COLO829 (cell line): ENCODE measurements around the gene CERKL.

Experiments used
- DNase-seq: peaks from one replicate; pipeline ENCODE4 v3.0.0; 2012; ENCODE audit warnings: low spot score

CERKL gene

DNA sequence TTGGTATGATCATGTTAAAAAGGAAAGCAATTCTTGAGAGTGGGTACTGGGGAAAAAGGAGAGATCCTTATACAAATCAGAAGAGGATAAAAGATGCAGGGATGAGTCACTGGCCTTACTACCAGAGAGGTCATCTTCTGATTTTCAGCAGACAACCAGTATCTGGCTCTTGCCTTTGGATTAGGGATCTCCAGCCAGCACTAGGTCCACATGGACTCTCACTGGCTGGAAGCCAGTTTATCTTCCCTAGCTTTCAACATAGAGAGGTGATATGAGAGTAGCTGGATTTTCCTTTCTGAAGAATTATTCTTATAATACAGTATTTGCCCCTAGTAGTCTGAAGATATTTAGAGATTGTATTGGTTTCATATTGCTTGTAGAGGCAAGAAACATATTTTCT is 30.2 kb downstream of the CERKL start:
- DNase-seq: no peak

DNA sequence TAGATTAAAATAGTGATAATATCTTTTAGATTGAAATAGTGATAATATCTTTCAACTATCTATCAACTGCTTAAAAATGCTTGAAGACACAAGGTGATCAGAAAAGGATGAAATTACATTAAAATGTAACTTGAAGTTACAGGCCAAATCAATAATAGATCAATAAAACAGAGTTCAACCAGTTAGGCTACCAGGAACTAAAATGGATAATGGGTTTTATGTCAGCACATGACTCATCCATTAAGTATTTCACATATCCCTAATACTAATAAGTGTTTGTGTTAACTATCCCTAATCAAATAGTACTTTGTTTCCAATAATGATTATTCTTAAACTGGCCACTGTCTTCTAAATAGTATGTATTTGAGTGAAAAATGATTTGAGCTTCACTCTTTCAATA is 33.7 kb downstream of the CERKL start:
- DNase-seq: no peak

DNA sequence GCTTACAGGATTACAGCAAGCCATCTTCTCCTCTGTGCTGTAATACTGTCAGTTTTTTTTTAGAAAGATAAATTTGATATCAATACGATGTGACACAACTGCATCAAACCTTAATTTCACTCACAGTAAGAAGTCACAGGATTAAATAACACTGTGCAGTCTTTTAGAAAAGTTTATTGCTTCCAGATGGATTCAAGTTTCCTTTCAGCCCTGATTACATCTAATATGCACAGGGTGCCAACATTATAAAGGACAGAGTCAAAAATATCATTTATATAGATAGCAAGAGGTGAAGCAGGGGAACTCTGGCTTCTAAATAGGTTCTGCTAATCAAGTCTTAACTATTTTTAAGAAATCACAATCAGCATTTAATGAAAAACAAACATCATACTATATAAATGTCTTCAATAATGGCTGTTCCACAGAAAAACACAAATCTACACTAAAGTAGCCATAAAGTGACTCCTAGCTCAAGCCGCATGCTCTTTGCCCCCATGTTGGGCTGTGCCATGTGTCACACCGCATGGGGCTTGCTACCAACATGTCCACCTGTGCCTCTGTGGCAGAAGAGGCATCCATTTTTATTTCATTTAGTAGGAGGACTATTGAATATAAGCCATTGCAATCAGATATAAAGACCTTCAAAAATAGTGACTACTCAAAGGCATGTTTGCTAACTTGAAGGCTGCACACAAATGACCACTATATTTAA is 35.0 kb downstream of the CERKL start:
- DNase-seq: no peak

DNA sequence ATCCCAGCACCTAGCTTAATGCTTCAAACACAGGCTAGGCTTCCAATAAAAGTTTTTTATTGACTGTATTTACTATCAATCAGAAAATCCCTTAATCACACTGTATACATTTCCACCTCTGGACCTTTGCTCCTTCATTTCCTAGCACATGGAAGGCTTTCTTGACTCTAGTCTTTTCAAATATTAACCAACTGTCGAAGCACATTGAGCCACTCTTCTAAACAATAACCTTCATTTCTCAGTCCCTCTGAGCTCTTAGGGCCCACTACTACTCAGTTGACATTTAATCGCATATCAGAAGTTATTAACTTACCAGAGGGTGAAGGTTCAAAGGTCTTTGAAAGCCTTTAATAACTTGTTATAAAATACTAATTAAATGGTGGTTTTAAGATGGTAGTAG is 37.4 kb downstream of the CERKL start:
- no peak for DNase-seq

DNA sequence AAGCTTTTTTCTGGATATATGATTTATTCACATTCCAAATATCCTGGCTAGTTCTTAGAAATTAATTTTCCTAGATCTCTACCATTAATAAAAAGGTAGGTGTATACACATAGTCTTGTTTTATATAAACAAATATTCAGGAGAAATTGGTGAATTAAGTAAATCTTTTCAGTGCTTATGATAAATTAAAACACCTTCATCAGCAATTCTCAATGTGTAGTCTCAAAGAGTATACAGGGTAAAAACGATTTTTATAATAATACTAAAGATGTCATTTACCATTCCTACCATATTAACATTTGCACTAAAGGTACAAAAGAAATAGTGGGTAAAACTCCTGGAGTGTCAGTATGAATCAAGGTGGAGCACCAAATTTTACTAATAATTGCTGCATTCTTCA is 40.2 kb downstream of the CERKL start:
- DNase-seq: no peak

DNA sequence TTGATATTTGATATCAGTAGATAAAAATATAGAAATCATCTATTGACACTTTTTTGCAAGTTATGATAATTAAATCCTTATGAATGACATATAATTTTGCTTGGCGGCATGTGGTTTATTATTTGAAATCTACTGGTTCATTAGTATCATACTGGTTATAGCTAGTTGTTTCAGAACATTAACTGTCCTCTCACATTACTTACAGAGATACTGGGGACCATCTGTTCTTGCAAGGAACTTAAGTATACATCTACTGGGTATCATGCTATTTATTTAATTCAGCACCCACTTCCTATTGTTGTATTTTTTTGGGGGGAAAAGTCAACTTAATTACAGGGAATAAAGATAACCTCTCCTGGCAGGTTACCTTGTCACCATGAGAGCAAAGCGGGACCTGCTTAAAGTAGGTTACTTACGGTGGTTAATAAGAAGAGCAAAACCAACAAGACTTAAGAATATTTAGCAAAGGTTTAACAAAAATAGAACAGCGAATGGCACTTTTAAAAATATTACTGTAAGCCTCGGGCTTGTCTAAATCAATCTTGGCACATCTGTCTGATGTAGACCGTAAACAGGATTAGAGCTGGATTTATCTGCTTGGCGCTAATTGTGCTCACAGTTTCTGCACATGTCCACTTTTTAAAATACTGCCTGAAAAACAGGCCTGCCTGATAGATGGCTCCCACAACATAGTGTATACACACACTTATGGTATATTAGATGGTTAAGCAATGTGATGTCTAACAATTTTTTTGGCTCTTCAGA is 41.8 kb downstream of the CERKL start:
- no peak for DNase-seq

DNA sequence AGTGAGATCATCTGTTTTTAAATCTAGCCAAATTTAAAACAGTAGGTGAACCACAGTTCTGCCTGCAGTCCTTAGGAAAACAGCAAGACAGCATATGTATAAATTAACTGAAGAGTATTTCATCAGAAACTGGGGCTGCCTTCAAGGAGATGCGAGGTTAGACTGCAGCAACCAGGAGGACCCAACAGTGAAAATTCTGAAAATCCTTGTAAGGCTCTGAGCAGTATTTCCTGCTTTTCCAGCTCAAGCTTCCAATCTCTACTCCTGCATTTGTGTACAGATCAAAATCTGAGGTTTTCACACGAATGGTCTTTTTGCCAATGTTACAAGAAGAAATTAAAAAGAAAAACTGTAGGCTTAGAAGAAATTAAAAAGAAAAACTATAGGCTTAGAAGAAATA is 43.7 kb downstream of the CERKL start:
- DNase-seq: no peak

DNA sequence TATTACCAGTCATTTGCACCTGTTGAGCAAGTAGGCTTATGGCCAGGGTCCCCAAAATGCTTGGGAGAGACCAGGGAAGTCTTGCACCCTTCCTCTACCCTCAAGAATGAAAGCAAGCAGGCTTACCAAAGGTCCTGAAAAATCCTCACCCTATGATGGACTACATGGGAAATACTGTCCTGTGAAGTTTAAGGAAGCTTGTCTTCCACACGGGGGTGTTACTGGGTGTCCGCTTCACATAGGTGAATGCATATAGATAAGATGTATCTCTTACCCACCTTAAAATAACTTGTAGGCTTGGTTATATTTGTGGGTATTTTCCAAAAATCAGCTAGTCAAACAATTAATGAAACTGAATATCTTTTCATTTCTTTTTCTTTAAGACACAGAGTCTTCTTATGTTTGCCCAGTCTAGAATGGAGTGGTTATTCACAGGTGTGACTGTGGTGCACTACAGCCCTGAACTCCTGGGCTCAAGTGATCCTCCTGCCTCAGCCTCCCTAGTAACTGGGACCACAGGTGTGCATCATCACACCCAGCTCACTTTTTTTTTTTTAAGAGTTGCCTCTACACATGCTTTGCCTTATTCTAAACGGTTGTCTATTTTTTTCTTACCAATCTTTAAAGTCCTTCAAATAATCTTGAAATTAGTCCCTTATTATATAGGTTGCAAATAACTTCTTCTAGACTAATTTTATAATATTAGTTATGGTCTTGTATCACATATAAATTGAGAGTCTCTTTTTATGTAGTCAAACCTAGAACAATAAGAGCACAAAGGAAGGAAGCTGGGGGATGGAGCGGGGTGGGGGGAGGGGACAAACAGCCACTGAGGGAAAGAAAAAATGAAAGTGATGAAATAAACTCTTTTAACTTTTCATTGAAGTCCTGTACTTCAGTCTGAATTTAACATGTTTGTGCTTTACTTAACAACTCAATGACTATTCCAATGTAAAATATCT is 49.0 kb downstream of the CERKL start:
- DNase-seq: no peak

DNA sequence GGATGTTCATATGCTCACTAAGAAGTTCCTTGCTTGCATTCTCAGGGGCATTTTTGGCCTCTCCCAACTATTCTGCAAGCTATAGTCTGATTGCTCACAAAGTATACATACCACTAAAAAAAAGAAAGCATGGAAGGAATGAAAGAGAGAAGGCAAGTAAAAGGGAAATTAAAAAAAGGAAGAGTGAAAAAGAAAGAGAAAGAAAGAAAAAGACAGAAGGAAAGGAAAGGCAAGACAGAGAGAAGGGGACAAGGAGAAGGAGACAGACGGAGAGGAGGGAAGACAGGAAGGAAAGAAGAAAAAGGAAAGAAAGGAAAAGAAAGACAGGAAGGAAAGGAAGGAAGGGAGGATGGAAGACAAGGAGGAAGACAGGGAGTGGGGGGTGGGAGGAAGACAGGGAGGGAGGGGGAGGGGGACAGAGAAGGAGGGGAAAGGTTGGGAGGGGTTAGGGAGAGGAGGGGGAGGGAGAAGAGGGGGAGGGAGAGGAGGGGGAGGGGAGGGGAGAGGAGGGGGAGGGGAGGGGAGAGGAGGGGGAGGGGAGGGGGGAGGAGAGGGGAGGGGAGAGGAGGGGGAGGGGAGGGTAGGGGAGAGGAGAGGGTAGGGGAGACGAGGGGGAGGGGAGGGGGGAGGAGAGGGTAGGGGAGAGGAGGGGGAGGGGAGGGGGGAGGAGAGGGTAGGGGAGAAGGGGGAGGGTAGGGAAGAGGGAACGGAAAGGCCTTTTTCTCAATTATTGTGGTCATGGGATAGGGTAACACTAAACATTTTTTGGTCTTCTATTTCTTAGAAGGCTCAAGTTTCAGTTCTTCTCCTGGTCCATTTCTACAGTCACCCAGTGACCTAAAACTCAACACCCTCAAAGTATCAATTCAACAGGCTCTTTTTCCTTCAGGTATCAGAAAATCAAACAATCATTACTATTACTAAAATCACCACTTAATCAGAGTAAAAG is 50.7 kb downstream of the CERKL start:
- no peak for DNase-seq

DNA sequence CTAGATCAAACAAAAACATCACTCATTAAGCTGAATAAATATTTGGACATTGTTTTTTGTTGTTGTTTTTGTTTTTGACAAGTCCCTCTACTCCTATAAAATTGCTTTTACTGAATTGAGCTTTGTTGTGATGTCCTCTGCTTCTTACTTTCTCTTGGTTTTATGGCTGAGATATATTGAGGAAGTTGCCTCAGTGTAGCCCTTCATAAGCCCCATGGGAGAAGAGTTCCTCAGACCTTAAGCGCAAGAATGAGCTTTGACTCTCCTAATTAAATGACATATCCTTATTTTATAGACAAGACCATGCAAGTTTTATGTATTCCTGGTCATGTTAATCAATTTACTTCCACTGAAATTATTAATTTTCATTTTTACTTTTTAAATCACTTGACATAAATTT is 54.9 kb downstream of the CERKL start:
- no peak for DNase-seq

DNA sequence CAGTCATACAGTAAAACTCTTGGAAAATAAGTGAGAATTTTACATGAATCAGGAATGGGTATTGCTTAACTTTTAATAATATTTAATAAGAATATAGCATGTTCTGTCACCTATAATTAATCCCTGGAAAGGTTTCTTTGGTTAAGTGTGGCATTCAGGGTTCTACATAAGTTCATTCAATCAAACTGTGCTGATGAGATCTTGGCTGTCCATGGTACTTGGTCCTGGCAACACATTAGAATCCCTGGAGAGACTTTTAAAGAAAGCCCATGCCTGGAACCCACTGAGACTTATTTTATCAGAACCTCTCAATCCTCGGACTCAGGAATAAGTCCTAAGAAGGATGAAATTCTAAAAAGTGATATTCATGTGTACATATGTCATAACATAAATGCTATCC is 60.3 kb downstream of the CERKL start:
- DNase-seq: no peak

DNA sequence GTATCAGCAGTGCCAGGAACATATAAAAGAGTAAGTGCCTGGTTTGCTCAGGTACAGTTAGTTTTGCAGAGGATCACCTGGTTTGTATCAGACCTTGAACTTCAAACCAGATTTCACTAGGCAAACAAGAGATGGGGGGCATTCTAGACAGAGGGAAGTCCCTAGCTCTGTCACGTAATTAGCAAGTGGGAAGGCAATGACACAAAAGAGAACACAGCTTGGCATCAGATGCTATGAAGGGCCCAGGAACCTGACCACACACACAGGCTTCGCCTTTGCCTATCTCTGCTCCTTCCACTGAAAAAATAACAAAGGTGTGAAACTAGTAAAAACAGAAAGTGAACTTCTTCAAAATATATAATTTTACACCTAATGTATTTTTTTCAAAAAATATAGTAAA is 62.6 kb downstream of the CERKL start:
- no peak for DNase-seq

DNA sequence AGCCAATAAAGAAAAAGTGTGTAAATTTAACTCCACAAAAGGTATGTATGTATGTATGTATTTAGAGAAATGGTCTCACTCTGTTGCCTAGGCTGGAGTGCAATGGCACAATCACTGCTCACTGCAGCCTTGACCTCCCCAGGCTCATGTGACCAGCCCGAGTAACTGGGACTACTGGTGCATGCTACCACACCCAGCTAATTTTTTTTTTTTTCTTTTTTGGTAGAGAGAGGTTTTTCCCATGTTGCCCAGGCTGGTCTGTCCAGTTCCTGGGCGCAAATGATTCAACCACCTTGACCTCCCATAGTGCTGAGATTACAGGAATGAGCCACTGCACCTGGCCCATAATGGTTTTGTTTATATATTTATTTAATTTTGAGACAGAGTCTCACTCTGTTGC is 67.1 kb downstream of the CERKL start:
- no peak for DNase-seq

DNA sequence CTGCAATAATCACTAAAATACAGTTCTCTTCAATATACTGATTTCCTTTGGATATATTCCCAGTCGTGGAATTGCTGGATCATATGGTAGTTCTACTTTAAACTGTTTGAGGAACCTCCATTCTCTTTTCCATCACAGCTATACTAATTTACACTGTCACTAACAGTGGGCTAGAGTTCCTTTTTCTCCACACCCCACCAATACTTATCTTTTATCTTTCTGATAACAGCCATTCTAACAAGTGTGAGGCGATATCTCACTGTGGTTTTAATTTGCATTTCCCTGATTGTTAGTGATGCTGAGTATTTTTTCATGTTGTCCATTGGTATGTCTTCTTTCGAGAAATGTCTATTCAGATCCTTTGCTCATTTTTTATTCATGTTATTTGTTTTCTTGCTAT is 68.4 kb downstream of the CERKL start:
- DNase-seq: no peak

DNA sequence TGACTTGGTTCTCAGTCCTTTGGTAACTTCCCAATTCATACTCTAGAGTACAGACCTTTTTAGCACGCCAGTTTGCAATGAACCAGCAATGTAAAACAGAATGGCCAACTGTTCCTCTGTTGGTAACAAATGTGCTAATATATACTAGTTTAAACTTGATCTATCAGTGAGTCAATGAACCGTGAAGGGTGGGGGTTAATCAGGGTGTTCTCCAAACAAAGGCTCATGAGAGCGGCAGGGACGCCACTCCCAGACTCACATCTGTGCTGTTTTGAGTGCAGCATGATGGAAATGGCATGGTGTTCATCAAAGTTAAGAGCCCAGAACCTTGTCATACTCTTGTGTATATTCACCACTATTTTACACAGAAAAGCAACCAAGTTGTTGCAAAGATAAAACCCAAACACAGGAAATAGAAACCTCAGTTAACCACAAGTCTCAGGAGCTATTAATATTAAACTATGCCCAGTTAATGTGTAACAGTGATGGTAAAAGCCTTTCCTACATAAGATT is 70.3 kb downstream of the CERKL start:
- no peak for DNase-seq

DNA sequence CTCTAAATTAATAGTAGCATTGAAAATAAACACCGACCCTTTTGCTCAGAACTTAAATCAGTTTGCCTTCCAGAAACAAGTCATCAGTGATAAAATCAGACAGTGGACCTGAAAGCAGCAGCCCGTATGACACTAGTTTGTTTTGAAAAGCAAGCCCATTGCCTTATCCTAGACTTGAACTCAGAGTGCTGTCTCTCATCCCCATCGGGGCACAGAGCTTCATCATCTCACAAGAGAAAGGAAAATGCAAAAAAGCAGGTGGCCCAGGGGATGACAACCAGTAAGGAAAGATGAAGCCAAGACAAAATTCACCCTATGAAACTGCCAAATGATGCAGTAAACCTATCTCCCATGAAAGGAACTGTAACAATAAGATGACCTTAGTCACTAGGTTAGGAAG is 71.2 kb downstream of the CERKL start:
- no peak for DNase-seq

DNA sequence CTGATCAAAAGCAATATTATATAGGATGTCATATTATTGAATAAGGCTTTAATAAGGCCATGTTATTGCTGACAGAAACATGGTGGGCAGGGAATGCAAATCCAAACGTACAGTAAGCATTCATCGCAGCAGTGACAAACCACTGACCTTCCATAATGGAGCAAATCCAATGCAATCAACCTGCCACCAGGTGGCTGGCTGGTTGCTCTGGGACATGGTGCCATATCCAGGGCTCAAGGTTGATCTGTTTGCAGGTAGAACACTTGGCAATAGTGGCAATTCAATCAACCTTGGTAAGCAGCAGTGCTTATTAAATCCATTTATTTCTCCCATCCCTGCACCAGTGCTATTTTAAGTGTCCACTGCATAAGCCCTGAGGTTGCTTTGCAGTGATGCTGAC is 75.4 kb downstream of the CERKL start:
- no peak for DNase-seq

DNA sequence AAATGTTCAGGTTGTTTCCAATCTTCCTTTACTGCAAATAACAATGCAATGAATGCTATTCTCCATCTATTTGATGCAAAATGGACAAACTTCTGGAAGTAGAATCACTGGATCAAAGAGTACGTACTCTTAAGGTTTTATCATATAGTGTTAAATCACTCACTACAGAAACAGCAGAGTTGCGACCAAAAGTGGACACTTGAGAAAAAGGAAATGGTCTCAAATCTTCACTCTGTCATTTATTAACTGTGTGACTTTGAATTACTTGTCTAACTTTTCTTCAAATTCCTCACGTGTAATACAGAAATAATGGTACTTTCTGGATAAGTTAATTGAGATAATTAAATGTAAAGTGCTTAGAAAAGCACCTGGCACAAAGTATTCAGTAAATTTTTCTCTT is 78.1 kb downstream of the CERKL start:
- no peak for DNase-seq

DNA sequence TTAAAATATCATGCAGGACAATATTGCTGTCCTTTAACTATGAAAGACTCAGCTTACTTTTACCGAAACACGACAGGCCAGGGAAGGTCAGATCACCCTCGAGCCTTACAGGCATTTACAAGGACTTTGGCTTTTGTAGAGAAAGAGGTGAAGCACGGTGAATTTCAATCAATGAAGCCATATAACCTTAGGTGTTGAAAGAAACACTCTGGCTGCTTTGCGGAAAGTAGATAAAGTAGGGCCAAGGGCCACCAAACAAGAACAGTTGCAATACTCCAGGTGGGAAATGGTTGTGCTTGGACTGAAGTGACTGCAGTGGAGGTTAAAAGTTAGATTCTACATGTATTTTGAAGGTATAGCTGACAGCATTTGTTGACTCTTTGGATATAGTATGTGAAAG is 80.5 kb downstream of the CERKL start:
- DNase-seq: no peak

DNA sequence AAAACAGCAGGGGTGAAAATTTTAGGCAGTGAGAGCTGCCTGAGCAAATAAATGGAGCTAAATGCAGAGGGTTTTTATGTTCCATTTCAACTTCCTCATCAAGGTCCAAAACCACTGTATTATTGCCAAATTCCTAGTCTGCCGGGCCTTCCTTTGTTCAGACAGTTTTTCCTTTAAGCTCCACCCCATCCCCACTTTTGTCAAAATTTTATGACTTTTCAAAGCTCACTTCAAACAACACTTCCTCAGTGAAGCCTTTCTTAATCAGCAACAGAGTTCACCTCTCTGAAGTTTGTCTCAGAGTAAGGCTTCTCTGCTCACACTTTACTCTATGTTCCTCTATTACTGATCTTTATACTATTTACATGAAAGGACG is 81.3 kb downstream of the CERKL start:
- no peak for DNase-seq

DNA sequence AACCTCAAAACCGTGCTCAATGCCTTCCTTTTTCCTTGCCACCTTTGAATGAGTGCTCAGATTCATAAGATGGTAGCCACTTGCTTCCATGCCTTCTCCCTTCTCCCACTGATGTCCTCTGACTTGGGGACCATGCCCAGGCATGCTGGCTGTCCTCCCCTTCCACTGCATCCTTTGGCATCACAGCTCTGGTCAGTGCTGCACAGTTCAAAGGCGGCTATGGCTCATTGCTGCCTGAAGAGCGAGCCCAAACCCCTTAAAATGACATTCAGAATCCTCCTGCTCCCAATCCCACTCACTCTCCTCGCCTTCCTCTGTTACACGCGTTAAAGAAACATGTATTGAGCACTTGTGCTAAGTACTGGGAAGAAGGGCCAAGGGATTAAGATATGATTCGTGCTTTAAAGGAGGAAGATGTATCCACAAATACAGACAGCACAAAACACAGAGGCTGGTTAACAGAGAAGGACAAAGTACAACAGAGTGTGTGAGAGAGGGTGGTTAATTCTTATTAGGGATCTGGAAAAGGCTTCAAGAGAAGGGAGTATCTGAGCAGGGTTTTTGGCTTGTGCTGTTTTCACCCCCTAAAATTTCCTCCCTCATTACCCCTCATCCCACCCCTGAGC is 81.8 kb downstream of the CERKL start:
- no peak for DNase-seq
